ENCODE measurements around the gene ALOX5AP. TPM values are rescaled to one million over a fixed set of nuclear protein-coding genes. Genes with fewer than 3 reads are reported as not detected.

The ALOX5AP gene
- total RNA-seq, 1 donor from 2014 or later = not detected

- Mint-ChIP-seq H3K36me3 (ENCODE audit: low read depth) (no peaks in the 10 kb centered on the region), H3K27me3 (ENCODE audit: low read depth) (peaks cover 2% of the 10 kb centered on the region), H3K4me1 (peaks cover 22% of the 10 kb centered on the region), H3K9me3 (no peaks in the 10 kb centered on the region), H3K27ac (ENCODE audit: unreplicated experiment) (no peak overlapping the region), H3K4me3 (no peak overlapping the region)
- TF ChIP-seq, protein P1, sequence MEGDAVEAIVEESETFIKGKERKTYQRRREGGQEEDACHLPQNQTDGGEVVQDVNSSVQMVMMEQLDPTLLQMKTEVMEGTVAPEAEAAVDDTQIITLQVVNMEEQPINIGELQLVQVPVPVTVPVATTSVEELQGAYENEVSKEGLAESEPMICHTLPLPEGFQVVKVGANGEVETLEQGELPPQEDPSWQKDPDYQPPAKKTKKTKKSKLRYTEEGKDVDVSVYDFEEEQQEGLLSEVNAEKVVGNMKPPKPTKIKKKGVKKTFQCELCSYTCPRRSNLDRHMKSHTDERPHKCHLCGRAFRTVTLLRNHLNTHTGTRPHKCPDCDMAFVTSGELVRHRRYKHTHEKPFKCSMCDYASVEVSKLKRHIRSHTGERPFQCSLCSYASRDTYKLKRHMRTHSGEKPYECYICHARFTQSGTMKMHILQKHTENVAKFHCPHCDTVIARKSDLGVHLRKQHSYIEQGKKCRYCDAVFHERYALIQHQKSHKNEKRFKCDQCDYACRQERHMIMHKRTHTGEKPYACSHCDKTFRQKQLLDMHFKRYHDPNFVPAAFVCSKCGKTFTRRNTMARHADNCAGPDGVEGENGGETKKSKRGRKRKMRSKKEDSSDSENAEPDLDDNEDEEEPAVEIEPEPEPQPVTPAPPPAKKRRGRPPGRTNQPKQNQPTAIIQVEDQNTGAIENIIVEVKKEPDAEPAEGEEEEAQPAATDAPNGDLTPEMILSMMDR (conservative IDR thresholded peaks at IDR 0.05) = no peak
- no peak for DNase-seq (ENCODE audit: low read depth, low spot score)
Measured at GRCh38 chr13:30729801-30730200, 5.5 kb upstream of the ALOX5AP start.

DNA sequence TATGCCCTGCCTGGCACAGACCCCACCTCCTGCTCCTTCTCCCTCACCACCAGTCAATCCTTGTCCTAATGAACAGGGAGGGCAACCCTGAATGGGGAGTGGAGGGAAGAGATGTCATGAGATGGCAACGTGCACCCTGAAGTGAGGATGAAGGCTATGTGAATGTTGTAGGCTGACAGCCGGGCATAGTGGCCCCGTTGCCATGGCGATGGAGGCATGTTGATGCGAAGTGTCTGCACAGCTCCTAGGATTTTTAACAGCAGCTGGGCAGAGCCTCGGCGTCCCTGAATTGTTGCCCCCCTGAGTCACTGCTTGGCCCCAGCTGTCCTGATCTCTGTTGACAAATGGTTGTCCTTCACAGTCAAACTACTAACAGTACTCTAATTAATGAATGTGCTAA is 4.8 kb upstream of the ALOX5AP start:
- TF ChIP-seq, protein P1 (conservative IDR thresholded peaks at IDR 0.05) = no peak
- H3K4me1 Mint-ChIP-seq = peaks cover 22% of the 10 kb centered on the region
- H3K36me3 Mint-ChIP-seq (ENCODE audit: low read depth) = no peaks in the 10 kb centered on the region
- H3K4me3 Mint-ChIP-seq = peak overlapping the region; percentile 62
- peak overlapping the region; percentile 81 for H3K27ac Mint-ChIP-seq (ENCODE audit: unreplicated experiment)
- H3K9me3 Mint-ChIP-seq = no peaks in the 10 kb centered on the region
- DNase-seq (ENCODE audit: low read depth, low spot score) = peak; percentile 40
- peaks cover 2% of the 10 kb centered on the region for H3K27me3 Mint-ChIP-seq (ENCODE audit: low read depth)

- peaks cover 2% of the 10 kb centered on the region for H3K27me3 Mint-ChIP-seq (ENCODE audit: low read depth)
- DNase-seq (ENCODE audit: low read depth, low spot score) = no peak
- peaks cover 22% of the 10 kb centered on the region for H3K4me1 Mint-ChIP-seq
- H3K36me3 Mint-ChIP-seq (ENCODE audit: low read depth) = no peaks in the 10 kb centered on the region
- TF ChIP-seq, protein P1 (conservative IDR thresholded peaks at IDR 0.05) = no peak
- no peak overlapping the region for H3K4me3 Mint-ChIP-seq
- no peaks in the 10 kb centered on the region for H3K9me3 Mint-ChIP-seq
- no peak overlapping the region for H3K27ac Mint-ChIP-seq (ENCODE audit: unreplicated experiment)
Measured at GRCh38 chr13:30731361-30732045, 3.8 kb upstream of the ALOX5AP start.

- H3K36me3 Mint-ChIP-seq (ENCODE audit: low read depth) = no peaks in the 10 kb centered on the region
- peaks cover 2% of the 10 kb centered on the region for H3K27me3 Mint-ChIP-seq (ENCODE audit: low read depth)
- no peak overlapping the region for H3K4me3 Mint-ChIP-seq
- DNase-seq (ENCODE audit: low read depth, low spot score) = no peak
- H3K4me1 Mint-ChIP-seq = peaks cover 22% of the 10 kb centered on the region
- H3K9me3 Mint-ChIP-seq = no peaks in the 10 kb centered on the region
- TF ChIP-seq, protein P1 (conservative IDR thresholded peaks at IDR 0.05) = no peak
- no peak overlapping the region for H3K27ac Mint-ChIP-seq (ENCODE audit: unreplicated experiment)
Measured at GRCh38 chr13:30732046-30732390, 3.3 kb upstream of the ALOX5AP start.

GRCh38 chr13:30734439-30734838 is 904 bp upstream of the ALOX5AP start:
- H3K27ac Mint-ChIP-seq (ENCODE audit: unreplicated experiment) = no peak overlapping the region

More at GRCh38 chr13:30734439-30734838, 904 bp upstream of the ALOX5AP start:
- Mint-ChIP-seq H3K9me3 (no peaks in the 10 kb centered on the region), H3K27me3 (ENCODE audit: low read depth) (peaks cover 2% of the 10 kb centered on the region), H3K4me1 (peaks cover 42% of the 10 kb centered on the region), H3K36me3 (ENCODE audit: low read depth) (no peaks in the 10 kb centered on the region), H3K4me3 (no peak overlapping the region)
- TF ChIP-seq, protein P1 (conservative IDR thresholded peaks at IDR 0.05) = no peak
- no peak for DNase-seq (ENCODE audit: low read depth, low spot score)

Data from neural crest cell (in vitro differentiated cells).